Endothelial cell of umbilical vein (primary cell): ENCODE data around the gene ADCY7. TPM values are rescaled to one million over a fixed set of nuclear protein-coding genes. Genes with fewer than 3 reads are reported as not detected.

Experiments used
- BruUV-seq: library from RNA; stranded (reverse); fragments of 400-500 nt; replicated peaks from 2 replicates; lab custom pipeline; 2021; lab: Mats Ljungman, UMichigan
- CTCF ChIA-PET: fragments of 300-600, 350-600 bp; sonication (Branson Sonifier 250); formaldehyde crosslinking; loops from one replicate; lab custom pipeline; 2021; ENCODE audit warnings: antibody characterized with exemption, inconsistent platforms; lab: Charles Lee
- POLR2A ChIA-PET: fragments of 300-600, 350-600 bp; sonication (Branson Sonifier 250); formaldehyde crosslinking; loops from one replicate; lab custom pipeline; 2021; ENCODE audit warnings: antibody characterized with exemption, inconsistent platforms; lab: Charles Lee
- DNase-seq: peaks from one replicate; pipeline ENCODE4 v3.0.0-alpha.2; 2011; ENCODE audit warnings: low read depth, low spot score
- FAIRE-seq: peaks from 2 replicates; lab custom pipeline; 2011; peaks lifted over from hg19 to GRCh38; lab: Jason Lieb, UNC
- H2AFZ ChIP-seq: 2 replicates; pipeline ENCODE4 v1.6.0; 2012; ENCODE audit warnings: low read depth, low read length, control low read depth, inconsistent platforms
- H3K27ac ChIP-seq: 2 replicates; pipeline ENCODE4 v1.5.1; 2011; ENCODE audit warnings: low read depth, mild to moderate bottlenecking, control low read depth, low read length, moderate library complexity; ENCODE audit not compliant: insufficient read depth
- H3K27me3 ChIP-seq, 2 experiments: 2 replicates each; pipeline versions ENCODE4 v1.6.0 to v1.6.1; 2011; ENCODE audit warnings: low read length in 2 of 2, mixed read lengths in 1 of 2; ENCODE audit not compliant: control insufficient read depth in 2 of 2, insufficient read depth in 2 of 2
- H3K36me3 ChIP-seq, 2 experiments: 2 replicates in 1 of 2; 3 replicates in 1 of 2; pipeline ENCODE4 v1.5.1; 2011; ENCODE audit warnings: low read length in 2 of 2, mild to moderate bottlenecking in 1 of 2, moderate library complexity in 1 of 2; ENCODE audit not compliant: control insufficient read depth in 2 of 2, insufficient read depth in 2 of 2; ENCODE audit errors: extremely low read depth in 1 of 2
- H3K4me1 ChIP-seq: 3 replicates; pipeline ENCODE4 v1.5.1; 2011; ENCODE audit warnings: mild to moderate bottlenecking, low read length; ENCODE audit not compliant: control insufficient read depth, insufficient read depth; ENCODE audit errors: extremely low read depth
- H3K4me2 ChIP-seq: 2 replicates; pipeline ENCODE4 v1.6.1; 2011; ENCODE audit warnings: low read length, control low read depth, mixed read lengths; ENCODE audit not compliant: insufficient read depth
- H3K4me3 ChIP-seq, 3 experiments: fragments of 200-600 bp in 1 of 3; sonication (generic), shearing (Covaris generic) in 1 of 3; replicated peaks in 1 of 3; 2 replicates each; pipeline ENCODE4 v1.5.1; 2011 to 2016; ENCODE audit warnings: control low read depth in 3 of 3, low read length in 3 of 3, mild to moderate bottlenecking in 2 of 3, inconsistent platforms in 1 of 3, low read depth in 1 of 3, moderate library complexity in 1 of 3; ENCODE audit not compliant: insufficient read depth in 1 of 3
- H3K79me2 ChIP-seq: 2 replicates; pipeline ENCODE4 v1.6.0; 2012; ENCODE audit warnings: low read length, inconsistent platforms; ENCODE audit not compliant: control insufficient read depth, insufficient read depth
- H3K9ac ChIP-seq: replicated peaks from 2 replicates; pipeline ENCODE3; 2011; ENCODE audit warnings: low read length, control low read depth; ENCODE audit not compliant: insufficient read depth; ENCODE audit errors: extremely low read depth
- H3K9me1 ChIP-seq: replicated peaks from 3 replicates; pipeline ENCODE4 v1.6.0; 2011; ENCODE audit warnings: mild to moderate bottlenecking, low read length; ENCODE audit not compliant: control insufficient read depth, insufficient read depth; ENCODE audit errors: extremely low read depth
- H3K9me3 ChIP-seq: replicated peaks from 2 replicates; pipeline ENCODE4 v1.5.1; 2012; ENCODE audit warnings: low read length, inconsistent platforms; ENCODE audit not compliant: control insufficient read depth, insufficient read depth
- H4K20me1 ChIP-seq: replicated peaks from 2 replicates; pipeline ENCODE3; 2011; ENCODE audit warnings: mild to moderate bottlenecking, low read length; ENCODE audit not compliant: control insufficient read depth, insufficient read depth; ENCODE audit errors: extremely low read depth
- CTCF ChIP-seq, 2 donors: IDR thresholded peaks; 1 replicate in 1 of 2; 2 replicates in 1 of 2; pipeline ENCODE4 v1.5.1; 2011; ENCODE audit warnings: low read length in 2 of 2, mild to moderate bottlenecking in 2 of 2, moderate library complexity in 2 of 2, control low read depth in 1 of 2, inconsistent platforms in 1 of 2, low read depth in 1 of 2; ENCODE audit not compliant: insufficient read depth in 1 of 2; ENCODE audit errors: extremely low read depth in 1 of 2
- EZH2 ChIP-seq: IDR thresholded peaks from 2 replicates; pipeline ENCODE4 v1.6.1; 2012; ENCODE audit warnings: borderline replicate concordance, low read depth, mild to moderate bottlenecking, moderate library complexity, low read length, inconsistent platforms; ENCODE audit not compliant: severe bottlenecking
- FOS ChIP-seq: IDR thresholded peaks from 2 replicates; pipeline ENCODE4 v1.6.1; 2011; ENCODE audit warnings: mild to moderate bottlenecking, low read length, moderate library complexity, borderline replicate concordance; ENCODE audit not compliant: insufficient read depth
- GATA2 ChIP-seq: IDR thresholded peaks from 2 replicates; pipeline ENCODE4 v1.7.0; 2011; ENCODE audit warnings: low read depth, mild to moderate bottlenecking, moderate library complexity, mixed read lengths, low read length; ENCODE audit not compliant: insufficient read length, insufficient read depth
- JUN ChIP-seq: IDR thresholded peaks from 2 replicates; pipeline ENCODE4 v1.6.1; 2011; ENCODE audit warnings: borderline replicate concordance, low read depth; ENCODE audit not compliant: insufficient read length, insufficient read depth
- MYC ChIP-seq: IDR thresholded peaks from one replicate; pipeline ENCODE4 v1.6.1; 2011; ENCODE audit warnings: mild to moderate bottlenecking, low read depth, low read length
- POLR2A ChIP-seq: IDR thresholded peaks from 2 replicates; pipeline ENCODE4 v1.6.1; 2012; ENCODE audit warnings: low read depth, mild to moderate bottlenecking, control low read depth, low read length
- POLR2AphosphoS5 ChIP-seq: IDR thresholded peaks from 2 replicates; pipeline ENCODE4 v1.6.1; 2012; ENCODE audit warnings: low read depth, mild to moderate bottlenecking, control low read depth, low read length, moderate library complexity; ENCODE audit not compliant: insufficient read depth
- dilution Hi-C: fragments of 300-500 bp; cut with MboI; formaldehyde crosslinking; loops from one replicate; pipeline ENCODE4 v1.15.0; 2019; ENCODE audit warnings: low sequenced_read_pairs; ENCODE audit not compliant: extremely low pct_ligation_motif_present
- intact Hi-C: fragments of 100-400 bp; cut with micrococcal nuclease; formaldehyde crosslinking; loops from one replicate; pipeline ENCODE4 v1.10.0; 2022
- polyA plus RNA-seq, 4 experiments: library from polyadenylated mRNA; depleted of rRNA in 3 of 4; stranded (reverse) in 3 of 4; unstranded in 1 of 4; fragments of >200 nt; gene quantifications; 2 replicates each; pipeline versions ENCODE4 v1.2.1 to v1.2.3, GENCODE V29; 2011 to 2012; ENCODE audit warnings: missing spikeins in 1 of 4
- total RNA-seq: library from RNA; stranded (reverse); gene quantifications from 2 replicates; pipeline ENCODE4 v1.2.3, GENCODE V29; 2021
- TF ChIP-seq, protein P1 (sequence below): IDR thresholded peaks from 2 replicates; pipeline ENCODE4 v1.6.1; 2011; ENCODE audit not compliant: insufficient read depth, insufficient read length

The ADCY7 gene
- total and polyA plus RNA-seq, 2 donors (not counting 3 experiments of a cell fraction or from before 2014, with no cell fraction given), result 3.5 to 9.3 TPM

DNA sequence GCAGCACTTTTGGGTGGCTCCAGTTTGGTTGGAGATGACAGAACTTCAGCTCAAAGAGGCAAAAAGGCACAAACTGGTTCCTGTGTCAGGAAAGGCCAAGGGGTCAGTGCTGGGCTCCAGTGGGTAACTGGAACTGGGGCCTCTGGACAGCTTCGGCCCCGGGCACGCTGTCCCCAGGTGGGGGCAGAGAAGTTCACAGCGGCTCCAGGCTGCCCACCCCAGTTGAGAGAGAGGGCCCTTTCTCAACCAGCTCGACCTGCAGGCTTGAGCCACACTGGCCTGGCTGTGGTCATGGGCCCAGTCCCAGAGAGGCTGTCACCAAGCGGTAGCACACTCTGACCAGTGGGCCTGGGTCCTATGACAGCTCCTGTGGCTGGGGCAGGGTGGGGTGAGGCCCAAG lies 24.5 kb downstream of the ADCY7 start:
- H3K4me3 ChIP-seq, result no peak overlapping the region
- no peaks in the 10 kb centered on the region for H3K27me3 ChIP-seq
- H3K4me2 ChIP-seq, result no peak overlapping the region
- no peak for FAIRE-seq
- intact Hi-C loops (no loop called here), dilution Hi-C loops (no loop called here)
- no peak overlapping the region for H3K27ac ChIP-seq
- no peak for DNase-seq
- no peaks in the 10 kb centered on the region for H3K9me1 ChIP-seq
- no peaks in the 10 kb centered on the region for H3K36me3 ChIP-seq
- TF ChIP-seq POLR2AphosphoS5 (no peak), MYC (no peak)
- ChIA-PET CTCF (no interaction called here), POLR2A (no interaction called here)
- H3K9me3 ChIP-seq, result no peaks in the 10 kb centered on the region
- no peaks in the 10 kb centered on the region for H4K20me1 ChIP-seq
- H3K4me1 ChIP-seq, result no peaks in the 10 kb centered on the region
- no TSS peak for BruUV-seq
- no peak overlapping the region for H2AFZ ChIP-seq
- no peaks in the 10 kb centered on the region for H3K79me2 ChIP-seq
- H3K9ac ChIP-seq, result no peak overlapping the region

GRCh38 chr16:50291719-50292565 lies 25.6 kb downstream of the ADCY7 start:
- DNase-seq, result no peak
- H3K27me3 ChIP-seq, result no peaks in the 10 kb centered on the region
- dilution Hi-C loops, result no loop called here
- no peak overlapping the region for H3K27ac ChIP-seq
- no peak overlapping the region for H3K4me2 ChIP-seq
- H3K4me1 ChIP-seq, result no peaks in the 10 kb centered on the region
- H4K20me1 ChIP-seq, result no peaks in the 10 kb centered on the region
- H3K36me3 ChIP-seq, result no peaks in the 10 kb centered on the region
- POLR2A ChIA-PET, result no interaction called here
- intact Hi-C loops, result no loop called here
- no peaks in the 10 kb centered on the region for H3K79me2 ChIP-seq
- BruUV-seq, result no TSS peak
- TF ChIP-seq POLR2A, result no peak
- TF ChIP-seq CTCF (IDR thresholded peaks at IDR 0.05; ENCODE audit: extremely low read depth in 1 of 2, insufficient read depth in 1 of 2, low read depth in 1 of 2, low read length in 2 of 2), result no peak
- TF ChIP-seq MYC, result no peak
- TF ChIP-seq, protein P1, sequence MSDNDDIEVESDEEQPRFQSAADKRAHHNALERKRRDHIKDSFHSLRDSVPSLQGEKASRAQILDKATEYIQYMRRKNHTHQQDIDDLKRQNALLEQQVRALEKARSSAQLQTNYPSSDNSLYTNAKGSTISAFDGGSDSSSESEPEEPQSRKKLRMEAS, result no peak
- no peak for TF ChIP-seq EZH2
- no peak for TF ChIP-seq POLR2AphosphoS5
- TF ChIP-seq JUN, result no peak
- no peak for TF ChIP-seq GATA2
- no peak for TF ChIP-seq FOS
- CTCF ChIA-PET, result no interaction called here
- FAIRE-seq, result no peak
- H3K9me3 ChIP-seq, result no peaks in the 10 kb centered on the region
- no peaks in the 10 kb centered on the region for H3K9me1 ChIP-seq
- H3K9ac ChIP-seq, result no peak overlapping the region
- H3K4me3 ChIP-seq, result no peak overlapping the region
- H2AFZ ChIP-seq, result no peak overlapping the region
